ENCODE measurements around the gene MRM3.

DNA sequence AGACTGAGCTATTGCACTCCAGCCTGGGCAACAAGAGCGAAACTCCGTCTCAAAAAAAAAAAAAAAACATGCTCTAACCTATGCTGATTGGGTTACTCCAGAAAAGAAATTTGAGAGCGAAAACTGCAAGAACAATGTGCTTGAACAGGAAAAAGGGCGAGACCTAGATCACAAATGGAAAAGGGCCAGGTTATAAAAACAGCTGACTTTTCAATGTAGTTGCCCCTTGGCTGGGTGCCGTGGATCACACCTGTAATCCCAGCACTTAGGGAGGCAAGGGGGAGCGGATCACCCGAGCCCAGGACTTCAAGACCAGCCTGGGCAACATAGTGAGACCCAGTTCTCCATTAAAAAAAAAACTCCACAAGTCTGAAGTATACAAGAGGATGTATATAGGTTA lies 48.8 kb downstream of the MRM3 start:
- TF ChIP-seq EZH2 (IDR thresholded peaks at IDR 0.05; ENCODE audit: borderline replicate concordance, low read depth, low read length, severe bottlenecking) (no peak), POLR2A (IDR thresholded peaks at IDR 0.05; ENCODE audit: low read depth, low read length) (no peak), POLR2AphosphoS5 (IDR thresholded peaks at IDR 0.05; ENCODE audit: insufficient read depth, low read depth, low read length) (no peak)
- TF ChIP-seq, protein P1, sequence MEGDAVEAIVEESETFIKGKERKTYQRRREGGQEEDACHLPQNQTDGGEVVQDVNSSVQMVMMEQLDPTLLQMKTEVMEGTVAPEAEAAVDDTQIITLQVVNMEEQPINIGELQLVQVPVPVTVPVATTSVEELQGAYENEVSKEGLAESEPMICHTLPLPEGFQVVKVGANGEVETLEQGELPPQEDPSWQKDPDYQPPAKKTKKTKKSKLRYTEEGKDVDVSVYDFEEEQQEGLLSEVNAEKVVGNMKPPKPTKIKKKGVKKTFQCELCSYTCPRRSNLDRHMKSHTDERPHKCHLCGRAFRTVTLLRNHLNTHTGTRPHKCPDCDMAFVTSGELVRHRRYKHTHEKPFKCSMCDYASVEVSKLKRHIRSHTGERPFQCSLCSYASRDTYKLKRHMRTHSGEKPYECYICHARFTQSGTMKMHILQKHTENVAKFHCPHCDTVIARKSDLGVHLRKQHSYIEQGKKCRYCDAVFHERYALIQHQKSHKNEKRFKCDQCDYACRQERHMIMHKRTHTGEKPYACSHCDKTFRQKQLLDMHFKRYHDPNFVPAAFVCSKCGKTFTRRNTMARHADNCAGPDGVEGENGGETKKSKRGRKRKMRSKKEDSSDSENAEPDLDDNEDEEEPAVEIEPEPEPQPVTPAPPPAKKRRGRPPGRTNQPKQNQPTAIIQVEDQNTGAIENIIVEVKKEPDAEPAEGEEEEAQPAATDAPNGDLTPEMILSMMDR (IDR thresholded peaks at IDR 0.05; ENCODE audit: extremely low read depth in 1 of 2, insufficient read depth in 1 of 2, low read depth in 1 of 2, low read length in 2 of 2), result no peak
